Type B pancreatic cell (in vitro differentiated cells): Measurements from ENCODE around the gene QPCTL. TPM values are rescaled to one million over a fixed set of nuclear protein-coding genes. Genes with fewer than 3 reads are reported as not detected.

Experiments
- DNase-seq: peaks from one replicate; pipeline ENCODE4 v3.0.0; 2021; ENCODE audit warnings: mixed read lengths; ENCODE audit not compliant: unreplicated experiment; ENCODE audit errors: extremely low spot score
- H3K27ac Mint-ChIP-seq: 2 replicates; pipeline ENCODE4 v1.8.0; 2021; ENCODE audit warnings: mild to moderate bottlenecking, mixed read lengths
- H3K27me3 Mint-ChIP-seq: 2 replicates; pipeline ENCODE4 v1.8.0; 2021; ENCODE audit warnings: mixed read lengths
- H3K36me3 Mint-ChIP-seq: 2 replicates; pipeline ENCODE4 v1.8.0; 2021; ENCODE audit warnings: mixed read lengths
- H3K4me1 Mint-ChIP-seq: one replicate; pipeline ENCODE4 v1.8.0; 2021; ENCODE audit warnings: mixed read lengths; ENCODE audit not compliant: unreplicated experiment
- H3K4me3 Mint-ChIP-seq: 2 replicates; pipeline ENCODE4 v1.8.0; 2021; ENCODE audit warnings: mild to moderate bottlenecking, mixed read lengths
- H3K9me3 Mint-ChIP-seq: 2 replicates; pipeline ENCODE4 v1.8.0; 2021; ENCODE audit warnings: mixed read lengths
- total RNA-seq: library from RNA; stranded (reverse); gene quantifications from 2 replicates; pipeline ENCODE4 v1.2.1, GENCODE V29; 2021; ENCODE audit warnings: low replicate concordance
- TF ChIP-seq, protein P1 (sequence below): fragments of 200-600 bp; sonication (generic); conservative IDR thresholded peaks from 2 replicates; pipeline ENCODE4 v1.5.0; 2021; ENCODE audit warnings: antibody characterized with exemption, mild to moderate bottlenecking

QPCTL gene
- total RNA-seq, 1 donor from 2014 or later = 9.4 TPM

DNA sequence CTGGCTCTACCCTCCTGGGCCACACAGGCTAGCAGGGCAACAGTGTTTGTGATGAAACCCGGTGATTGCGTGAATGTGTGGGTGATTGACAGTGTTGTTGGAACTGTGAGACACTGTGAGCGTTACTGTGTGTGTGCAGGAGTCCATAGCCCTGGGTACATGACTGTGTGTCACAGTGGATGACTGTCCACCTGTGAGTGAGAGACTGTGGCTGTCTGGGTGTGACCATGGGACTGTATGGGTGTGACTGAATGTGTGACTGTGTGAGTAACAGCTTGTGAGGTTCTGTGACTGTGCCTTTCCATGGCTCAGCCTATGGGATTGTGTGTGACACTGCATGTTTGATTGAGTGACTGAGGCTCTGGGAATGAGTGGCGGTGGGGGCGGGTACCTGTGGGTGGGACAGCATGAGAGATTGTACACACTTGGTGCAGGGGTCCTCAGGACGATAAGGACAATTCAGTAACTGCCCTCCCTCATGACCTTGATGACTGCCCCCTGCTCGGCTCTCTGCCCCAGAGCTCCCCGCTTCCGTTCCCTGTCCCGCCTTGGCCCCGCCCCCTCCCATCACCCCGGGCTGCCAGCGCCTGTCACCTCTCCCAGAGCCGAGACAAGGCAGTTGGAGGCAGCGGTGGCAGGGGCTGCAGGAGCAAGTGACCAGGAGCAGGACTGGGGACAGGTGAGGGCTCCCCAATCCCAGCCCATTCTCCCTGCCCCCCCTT lies 24.7 kb upstream of the QPCTL start, which contains the start of gene GIPR:
TSS of gene GIPR (plus strand) at position 602 of the 722 bp plus-strand sequence. CDS start 1,300 bp downstream, outside the sequence.
- Mint-ChIP-seq H3K36me3 (no peaks in the 10 kb centered on the region), H3K4me3 (peak within 1 kb of the TSS; percentile 90), H3K4me1 (peaks cover 23% of the 10 kb centered on the region), H3K27me3 (peaks cover 54% of the 10 kb centered on the region), H3K27ac (peak within 1 kb of the TSS; percentile 90), H3K9me3 (no peaks in the 10 kb centered on the region)
- no peak for DNase-seq
- TF ChIP-seq, protein P1, sequence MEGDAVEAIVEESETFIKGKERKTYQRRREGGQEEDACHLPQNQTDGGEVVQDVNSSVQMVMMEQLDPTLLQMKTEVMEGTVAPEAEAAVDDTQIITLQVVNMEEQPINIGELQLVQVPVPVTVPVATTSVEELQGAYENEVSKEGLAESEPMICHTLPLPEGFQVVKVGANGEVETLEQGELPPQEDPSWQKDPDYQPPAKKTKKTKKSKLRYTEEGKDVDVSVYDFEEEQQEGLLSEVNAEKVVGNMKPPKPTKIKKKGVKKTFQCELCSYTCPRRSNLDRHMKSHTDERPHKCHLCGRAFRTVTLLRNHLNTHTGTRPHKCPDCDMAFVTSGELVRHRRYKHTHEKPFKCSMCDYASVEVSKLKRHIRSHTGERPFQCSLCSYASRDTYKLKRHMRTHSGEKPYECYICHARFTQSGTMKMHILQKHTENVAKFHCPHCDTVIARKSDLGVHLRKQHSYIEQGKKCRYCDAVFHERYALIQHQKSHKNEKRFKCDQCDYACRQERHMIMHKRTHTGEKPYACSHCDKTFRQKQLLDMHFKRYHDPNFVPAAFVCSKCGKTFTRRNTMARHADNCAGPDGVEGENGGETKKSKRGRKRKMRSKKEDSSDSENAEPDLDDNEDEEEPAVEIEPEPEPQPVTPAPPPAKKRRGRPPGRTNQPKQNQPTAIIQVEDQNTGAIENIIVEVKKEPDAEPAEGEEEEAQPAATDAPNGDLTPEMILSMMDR = no peak

DNA sequence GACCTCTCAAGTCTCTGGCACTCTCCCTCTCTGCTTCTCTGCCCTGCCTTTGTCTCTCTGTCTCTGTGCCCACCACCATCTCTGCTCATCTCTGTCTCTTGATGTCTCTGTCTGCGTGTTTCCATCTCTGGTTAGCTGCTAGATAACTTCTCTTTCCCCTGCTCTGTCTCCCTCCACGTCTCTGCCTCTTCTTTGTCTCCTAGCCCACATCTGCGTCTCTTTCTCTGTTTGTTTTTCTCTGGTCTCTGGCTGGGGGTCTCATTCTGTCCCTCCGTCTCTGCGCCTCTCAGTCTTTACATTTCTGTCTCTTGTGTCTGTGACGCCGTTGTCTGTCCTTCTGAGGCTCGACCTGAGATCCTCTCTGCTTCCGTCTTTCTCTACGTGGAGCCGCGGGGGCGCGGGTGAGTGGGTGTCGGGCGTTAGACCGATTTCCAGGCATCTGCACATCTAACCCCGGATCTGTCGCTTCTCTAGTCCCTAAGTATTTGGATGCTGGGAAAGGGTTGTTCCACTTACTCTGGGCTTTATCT lies 24.1 kb upstream of the QPCTL start:
- H3K27ac Mint-ChIP-seq = peak overlapping the region; percentile 90

DNA sequence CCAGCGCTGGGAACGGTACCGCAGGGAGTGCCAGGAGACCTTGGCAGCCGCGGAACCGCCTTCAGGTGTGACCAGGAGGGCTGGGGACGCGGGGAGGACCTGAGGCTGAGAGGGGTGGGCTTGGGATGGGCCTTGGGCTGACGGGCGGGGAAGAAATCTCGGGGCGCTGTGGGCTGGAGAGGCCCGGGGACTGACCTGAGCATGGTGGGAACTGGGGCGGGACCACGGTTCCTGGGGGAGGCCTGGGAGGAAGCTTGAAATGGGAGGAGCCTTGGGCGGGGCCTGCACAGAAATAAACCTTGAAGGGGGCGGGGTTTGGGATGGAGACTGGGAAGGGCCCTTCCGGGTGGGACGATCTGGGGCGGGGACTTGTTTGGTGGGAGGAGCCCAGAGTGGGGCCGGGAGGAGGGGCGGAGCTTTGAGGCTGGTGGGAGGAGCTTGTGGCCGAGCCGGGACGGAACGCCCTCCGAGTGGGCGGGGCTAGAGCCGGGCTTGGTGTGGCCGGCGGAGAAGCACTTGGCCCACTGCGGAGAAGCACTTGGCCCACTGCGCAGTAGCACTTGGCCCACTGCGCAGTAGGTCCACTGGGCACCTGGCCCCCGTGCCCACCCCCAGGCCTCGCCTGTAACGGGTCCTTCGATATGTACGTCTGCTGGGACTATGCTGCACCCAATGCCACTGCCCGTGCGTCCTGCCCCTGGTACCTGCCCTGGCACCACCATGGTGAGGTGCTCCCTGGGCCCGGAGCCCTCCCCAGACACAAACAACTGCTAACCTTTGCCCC lies 21.6 kb upstream of the QPCTL start:
- Mint-ChIP-seq H3K9me3 (no peaks in the 10 kb centered on the region), H3K4me1 (peaks cover 18% of the 10 kb centered on the region), H3K27me3 (peaks cover 65% of the 10 kb centered on the region), H3K27ac (peak overlapping the region; percentile 46), H3K4me3 (peak overlapping the region; percentile 83), H3K36me3 (no peaks in the 10 kb centered on the region)
- TF ChIP-seq, protein P1 = no peak
- DNase-seq = peak; percentile 80

More for the DNA sequence above, 24.1 kb upstream of the QPCTL start:
- TF ChIP-seq, protein P1 = no peak
- H3K9me3 Mint-ChIP-seq = no peaks in the 10 kb centered on the region
- no peaks in the 10 kb centered on the region for H3K36me3 Mint-ChIP-seq
- DNase-seq = no peak
- peaks cover 23% of the 10 kb centered on the region for H3K4me1 Mint-ChIP-seq
- peak overlapping the region; percentile 90 for H3K4me3 Mint-ChIP-seq
- peaks cover 56% of the 10 kb centered on the region for H3K27me3 Mint-ChIP-seq

DNA sequence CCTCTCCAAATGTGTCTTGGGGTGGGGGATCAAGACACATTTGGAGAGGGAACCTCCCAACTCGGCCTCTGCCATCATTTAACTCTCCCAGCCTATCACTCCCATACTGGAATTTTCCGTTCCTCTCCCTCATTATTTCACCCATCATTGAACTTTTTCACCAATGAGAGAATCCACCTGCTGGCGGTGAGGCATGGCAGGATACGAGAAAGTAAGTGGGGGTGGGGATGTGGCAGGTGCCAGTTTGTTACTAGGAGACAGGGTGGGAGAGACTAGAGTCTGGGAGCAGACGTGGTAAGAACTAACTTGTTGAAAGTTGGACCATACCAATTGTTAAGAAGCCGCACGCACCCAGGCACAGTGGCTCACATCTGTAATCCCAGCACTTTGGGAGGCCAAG lies 17.5 kb upstream of the QPCTL start:
- peaks cover 69% of the 10 kb centered on the region for H3K27me3 Mint-ChIP-seq
- peaks cover 9% of the 10 kb centered on the region for H3K4me1 Mint-ChIP-seq
- no peaks in the 10 kb centered on the region for H3K9me3 Mint-ChIP-seq
- H3K4me3 Mint-ChIP-seq = peak overlapping the region; percentile 51
- no peak for DNase-seq
- TF ChIP-seq, protein P1 = no peak
- no peak overlapping the region for H3K27ac Mint-ChIP-seq
- H3K36me3 Mint-ChIP-seq = no peaks in the 10 kb centered on the region

DNA sequence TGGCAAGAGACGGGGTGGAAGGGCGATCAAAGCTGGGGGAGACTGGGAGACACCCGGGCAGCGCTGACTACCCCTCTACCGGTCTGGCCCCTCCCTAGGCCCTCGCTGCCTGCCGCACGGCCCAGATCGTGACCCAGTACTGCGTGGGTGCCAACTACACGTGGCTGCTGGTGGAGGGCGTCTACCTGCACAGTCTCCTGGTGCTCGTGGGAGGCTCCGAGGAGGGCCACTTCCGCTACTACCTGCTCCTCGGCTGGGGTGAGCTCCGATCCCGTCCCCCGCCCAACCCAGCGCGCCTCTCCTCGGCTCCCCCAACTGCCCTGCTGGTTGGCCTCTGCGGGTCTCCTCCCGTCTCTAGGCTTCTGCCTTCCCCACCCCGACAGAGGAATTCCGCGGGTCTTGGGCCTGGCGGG lies 15.6 kb upstream of the QPCTL start:
- H3K27me3 Mint-ChIP-seq = peaks cover 53% of the 10 kb centered on the region
- H3K9me3 Mint-ChIP-seq = no peaks in the 10 kb centered on the region
- H3K4me3 Mint-ChIP-seq = peak overlapping the region; percentile 77
- H3K4me1 Mint-ChIP-seq = peaks cover 9% of the 10 kb centered on the region
- DNase-seq = no peak
- TF ChIP-seq, protein P1 = no peak
- no peaks in the 10 kb centered on the region for H3K36me3 Mint-ChIP-seq
- H3K27ac Mint-ChIP-seq = no peak overlapping the region
